ENCODE measurements around the gene CGREF1.

The CGREF1 gene

DNA sequence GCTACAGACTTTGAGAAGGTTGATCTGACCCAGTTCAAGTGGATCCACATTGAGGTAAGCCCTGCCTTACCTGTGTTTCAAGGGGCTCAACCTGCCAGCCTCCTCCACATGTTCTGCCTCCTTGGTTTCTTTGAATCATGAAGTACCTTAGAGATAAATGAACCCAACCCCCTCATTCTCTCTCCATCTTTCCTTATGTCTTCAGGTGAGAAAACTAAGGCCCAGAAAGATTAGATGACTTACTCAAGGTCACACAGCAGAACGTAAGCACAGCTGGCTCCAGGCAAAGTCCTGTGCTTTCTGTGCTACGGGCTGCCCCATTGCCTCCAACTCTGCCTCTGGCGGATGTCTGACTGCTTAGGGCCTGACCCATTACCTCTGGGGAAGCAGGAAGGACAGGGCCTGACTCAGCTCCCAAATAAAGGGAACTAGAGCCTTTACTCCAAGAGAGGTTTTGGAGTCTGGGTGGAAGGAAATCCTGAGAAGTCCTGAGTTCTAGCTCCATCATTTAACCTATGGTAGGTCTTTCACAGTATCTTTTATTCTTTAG lies 22.1 kb downstream of the CGREF1 start:
- TF ChIP-seq, protein P1, sequence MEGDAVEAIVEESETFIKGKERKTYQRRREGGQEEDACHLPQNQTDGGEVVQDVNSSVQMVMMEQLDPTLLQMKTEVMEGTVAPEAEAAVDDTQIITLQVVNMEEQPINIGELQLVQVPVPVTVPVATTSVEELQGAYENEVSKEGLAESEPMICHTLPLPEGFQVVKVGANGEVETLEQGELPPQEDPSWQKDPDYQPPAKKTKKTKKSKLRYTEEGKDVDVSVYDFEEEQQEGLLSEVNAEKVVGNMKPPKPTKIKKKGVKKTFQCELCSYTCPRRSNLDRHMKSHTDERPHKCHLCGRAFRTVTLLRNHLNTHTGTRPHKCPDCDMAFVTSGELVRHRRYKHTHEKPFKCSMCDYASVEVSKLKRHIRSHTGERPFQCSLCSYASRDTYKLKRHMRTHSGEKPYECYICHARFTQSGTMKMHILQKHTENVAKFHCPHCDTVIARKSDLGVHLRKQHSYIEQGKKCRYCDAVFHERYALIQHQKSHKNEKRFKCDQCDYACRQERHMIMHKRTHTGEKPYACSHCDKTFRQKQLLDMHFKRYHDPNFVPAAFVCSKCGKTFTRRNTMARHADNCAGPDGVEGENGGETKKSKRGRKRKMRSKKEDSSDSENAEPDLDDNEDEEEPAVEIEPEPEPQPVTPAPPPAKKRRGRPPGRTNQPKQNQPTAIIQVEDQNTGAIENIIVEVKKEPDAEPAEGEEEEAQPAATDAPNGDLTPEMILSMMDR (IDR thresholded peaks at IDR 0.05), result no peak

- TF ChIP-seq, protein P1 (IDR thresholded peaks at IDR 0.05), result no peak
These were observed 22.9 kb downstream of the CGREF1 start for GRCh38 chr2:27095745-27096651.

DNA sequence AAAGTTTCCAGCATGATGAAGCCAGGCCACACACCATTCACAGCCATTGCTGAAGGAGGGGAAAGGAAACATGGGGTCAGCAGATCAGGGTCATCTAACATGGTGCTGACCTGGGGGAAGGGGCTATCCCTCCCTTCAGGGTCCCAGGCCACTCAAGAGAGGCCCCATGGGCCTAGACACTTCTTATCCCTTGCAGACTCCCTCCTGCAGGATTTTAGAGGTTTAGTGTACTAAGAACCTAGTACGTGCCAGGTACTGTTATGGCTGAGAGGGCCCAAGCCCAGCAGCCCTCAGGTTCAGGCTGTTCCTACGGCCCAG lies 23.5 kb downstream of the CGREF1 start:
- TF ChIP-seq, protein P1 (IDR thresholded peaks at IDR 0.05), result no peak

DNA sequence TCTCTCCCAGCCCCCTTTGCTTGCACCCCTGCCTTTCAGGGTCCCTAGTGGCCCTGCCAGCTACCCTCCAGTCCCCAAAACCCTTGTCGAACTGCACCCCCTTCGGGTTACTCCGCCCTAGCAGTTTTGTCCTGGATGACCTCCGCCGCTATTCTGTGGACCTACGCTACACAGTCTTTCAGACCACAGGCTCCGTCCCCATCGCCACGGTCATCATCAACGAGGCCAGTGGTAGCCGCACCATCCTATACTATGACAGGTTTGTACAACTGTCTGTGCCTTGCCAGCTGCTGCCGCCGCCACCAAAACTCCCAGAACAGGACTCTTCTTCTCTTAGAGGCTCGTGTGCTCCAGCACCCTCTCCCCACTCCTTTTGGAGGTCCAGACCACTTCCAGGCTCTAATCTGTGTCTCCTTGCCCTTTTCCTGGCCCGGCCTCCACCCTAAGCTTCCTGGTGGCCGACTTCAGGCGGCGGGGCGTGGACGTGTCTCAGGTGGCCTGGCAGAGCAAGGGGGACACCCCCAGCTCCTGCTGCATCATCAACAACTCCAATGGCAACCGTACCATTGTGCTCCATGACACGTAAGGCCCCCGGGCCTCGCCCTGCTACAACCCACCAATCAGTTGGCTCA lies 24.5 kb downstream of the CGREF1 start:
- TF ChIP-seq, protein P1 (IDR thresholded peaks at IDR 0.05), result no peak

DNA sequence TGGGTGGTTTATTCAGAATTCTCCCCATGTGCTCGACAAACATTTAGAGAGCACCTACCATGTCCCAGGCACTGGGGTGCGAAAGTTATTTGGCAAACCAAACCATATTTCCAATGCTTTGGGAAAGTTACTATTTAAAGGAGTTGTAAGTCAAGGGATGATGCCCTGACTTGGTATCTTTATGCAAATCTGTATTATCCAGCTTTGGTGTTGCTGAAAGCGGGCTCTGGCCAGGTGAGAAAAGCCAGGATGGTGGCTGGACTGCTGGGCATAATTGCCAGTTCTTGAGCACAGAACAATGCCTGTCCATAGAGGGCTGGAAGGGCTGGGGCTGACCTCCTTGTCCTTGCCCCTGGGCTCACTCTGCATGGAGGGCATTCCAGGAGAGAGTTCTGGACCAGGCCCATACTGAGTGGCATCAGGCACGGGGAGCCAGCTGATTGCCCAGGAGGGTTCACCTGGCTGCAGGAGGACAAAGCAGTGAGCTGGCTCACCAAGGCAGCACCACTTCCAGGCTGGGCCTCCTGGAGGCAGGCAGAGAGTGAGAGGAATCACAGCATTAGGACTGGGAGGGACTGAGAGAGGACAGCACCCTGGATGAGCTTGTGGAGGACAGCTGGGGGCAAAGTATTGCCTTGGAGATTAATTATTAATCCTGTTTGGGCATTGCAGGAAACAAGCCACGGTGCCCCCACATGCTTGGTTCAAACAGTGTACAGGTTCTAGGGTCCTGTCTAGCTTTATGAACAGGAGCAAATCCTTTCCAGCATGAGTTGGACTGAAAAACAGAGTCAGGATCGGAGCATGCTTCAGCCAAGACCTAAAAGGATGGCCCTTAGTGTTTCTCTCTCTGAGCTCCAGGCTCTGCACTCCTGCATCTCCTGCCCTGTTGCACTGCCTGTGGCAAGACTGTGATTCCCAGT lies 25.2 kb downstream of the CGREF1 start:
- TF ChIP-seq, protein P1 (IDR thresholded peaks at IDR 0.05), result no peak

DNA sequence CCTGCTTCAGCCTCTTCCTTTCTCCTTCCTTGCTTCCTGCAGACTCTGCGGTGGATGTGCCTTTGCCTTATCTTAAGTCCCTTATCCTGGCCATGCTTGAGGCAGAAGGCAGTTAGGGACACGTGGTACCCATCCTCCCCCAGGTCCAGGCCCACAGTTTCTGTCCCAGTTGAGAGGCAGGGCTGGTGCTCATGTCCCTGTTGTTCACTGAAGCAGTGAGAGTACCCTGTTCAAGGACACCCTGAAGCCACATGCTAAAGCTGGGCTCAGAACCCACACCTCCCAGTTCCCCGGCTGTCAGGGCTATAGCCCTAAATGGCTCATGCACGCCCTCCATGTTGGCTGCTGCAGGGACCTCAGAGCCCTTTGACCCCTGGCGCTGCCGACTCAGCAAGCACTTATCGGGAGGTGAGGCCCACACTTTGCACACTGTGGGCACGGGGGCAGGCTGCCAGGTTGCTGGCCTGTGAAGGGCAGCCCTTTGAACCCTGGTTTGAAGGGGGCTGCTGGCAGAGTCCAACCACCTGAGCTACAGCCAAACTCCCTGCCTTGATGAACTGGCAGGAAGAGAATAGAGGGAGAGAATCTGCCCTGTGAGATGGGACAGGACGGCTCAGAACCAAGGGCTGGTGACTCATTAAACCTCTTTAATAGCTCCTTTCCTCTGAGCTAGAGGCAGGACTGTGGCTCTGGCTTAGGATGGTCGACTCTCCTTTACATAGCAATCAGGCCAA lies 26.1 kb downstream of the CGREF1 start:
- TF ChIP-seq, protein P1 (IDR thresholded peaks at IDR 0.05), result no peak
